Testis (tissue), 3 donors: ENCODE results near the gene SPOUT1. TPM values are rescaled to one million over a fixed set of nuclear protein-coding genes. Genes with fewer than 3 reads are reported as not detected.
"Not testable (repeated sequence)": the region's sequence is repeated elsewhere in the genome, so short reads cannot be mapped to it uniquely, and the experiment has no call there.

Experiments used
- DNase-seq: peaks from one replicate; pipeline ENCODE4 v3.0.0-alpha.2; 2019
- H3K27ac ChIP-seq, 2 donors: fragments of 200-600 bp; sonication (generic); one replicate each; pipeline ENCODE4 v1.5.1; 2019
- H3K27me3 ChIP-seq: fragments of 200-600 bp; sonication (generic); one replicate; pipeline ENCODE4 v1.5.1; 2019
- H3K36me3 ChIP-seq: fragments of 200-600 bp; sonication (generic); one replicate; pipeline ENCODE4 v1.5.1; 2017; ENCODE audit warnings: low read depth; ENCODE audit errors: missing control alignments
- H3K4me1 ChIP-seq: fragments of 200-600 bp; sonication (generic); one replicate; pipeline ENCODE4 v1.5.1; 2019
- H3K4me3 ChIP-seq, 2 donors: fragments of 200-600 bp; sonication (generic); one replicate each; pipeline ENCODE4 v1.5.1; 2017 to 2019
- H3K9me3 ChIP-seq: fragments of 200-600 bp; sonication (generic); one replicate; pipeline ENCODE4 v1.5.1; 2017
- POLR2A ChIP-seq: fragments of 450-650 bp; IDR thresholded peaks from one replicate; pipeline ENCODE4 v1.6.1; 2017; ENCODE audit warnings: antibody characterized with exemption, mild to moderate bottlenecking, moderate library complexity
- WGBS, 2 donors: methylation state at CpG; one replicate each; pipeline ENCODE4 v1.1.5; 2018; 5-methylcytosine and 5-hydroxymethylcytosine counted together
- intact Hi-C: fragments of 100-400 bp; cut with DNase I; formaldehyde crosslinking; loops from one replicate; pipeline ENCODE4 v1.15.1; 2023; ENCODE audit warnings: low total_unique reads
- polyA plus RNA-seq: library from polyadenylated mRNA; stranded (reverse); fragments of 350-450 nt; fragmentation: Illumina TruSeq; extraction: RNeasy Lipid Tissue Mini Kit (QIAGEN cat#74804); gene quantifications from one replicate; pipeline ENCODE4 v1.2.3, GENCODE V29; 2014; ENCODE audit warnings: low read depth, low replicate concordance; ENCODE audit not compliant: insufficient read depth
- total RNA-seq, 2 donors: library from RNA; depleted of rRNA; stranded (reverse); fragments of >200 nt; gene quantifications; one replicate each; pipeline ENCODE4 v1.2.3, GENCODE V29; 2016
- TF ChIP-seq, protein P1 (sequence below), 3 experiments: fragments of 450-650 bp in 2 of 3; fragments of 200-600 bp in 1 of 3; sonication (generic) in 1 of 3; IDR thresholded peaks; one replicate each; pipeline ENCODE4 v1.5.1; 2016 to 2019; ENCODE audit warnings: antibody characterized with exemption in 3 of 3, mild to moderate bottlenecking in 2 of 3, moderate library complexity in 1 of 3

Gene SPOUT1
- total and polyA plus RNA-seq, 3 donors from 2014 or later, result 14.4 to 43.2 (median 34.0) TPM

DNA sequence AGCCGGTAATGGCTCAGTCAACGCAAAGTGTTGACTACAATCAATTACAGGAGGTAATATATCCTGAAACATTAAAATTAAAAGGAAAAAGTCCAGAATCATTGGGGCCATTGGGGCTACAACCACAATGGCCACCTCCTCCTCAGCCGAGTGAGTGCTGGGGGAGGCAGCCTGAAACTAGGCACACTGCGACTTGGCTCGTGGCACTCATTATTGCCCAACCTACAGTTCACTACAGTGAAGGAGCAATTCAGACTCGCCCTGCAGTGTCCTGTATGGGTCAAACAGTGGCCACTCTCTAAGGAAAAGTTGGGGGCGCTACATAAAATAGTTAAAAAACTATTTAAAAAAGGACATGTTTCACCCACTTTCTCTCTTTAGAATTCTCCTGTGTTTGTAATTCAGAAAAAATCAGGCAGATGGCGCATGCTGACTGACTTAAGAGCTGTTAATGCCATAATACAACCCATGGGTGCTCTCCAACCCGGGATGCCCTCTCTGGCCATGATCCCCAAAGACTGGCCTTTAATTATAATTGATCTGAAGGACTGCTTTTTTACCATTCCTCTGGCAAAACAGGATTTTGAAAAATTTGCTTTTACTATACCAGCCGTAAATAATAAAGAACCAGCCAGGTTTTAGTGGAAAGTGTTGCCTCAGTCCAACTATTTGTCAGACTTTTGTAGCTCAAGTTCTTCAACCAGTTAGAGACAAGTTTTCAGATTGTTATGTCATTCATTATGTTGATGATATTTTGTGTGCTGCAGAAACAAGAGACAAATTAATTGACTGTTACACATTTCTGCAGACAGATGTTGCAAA, 22.4 kb upstream of the SPOUT1 start:
- TF ChIP-seq, protein P1, sequence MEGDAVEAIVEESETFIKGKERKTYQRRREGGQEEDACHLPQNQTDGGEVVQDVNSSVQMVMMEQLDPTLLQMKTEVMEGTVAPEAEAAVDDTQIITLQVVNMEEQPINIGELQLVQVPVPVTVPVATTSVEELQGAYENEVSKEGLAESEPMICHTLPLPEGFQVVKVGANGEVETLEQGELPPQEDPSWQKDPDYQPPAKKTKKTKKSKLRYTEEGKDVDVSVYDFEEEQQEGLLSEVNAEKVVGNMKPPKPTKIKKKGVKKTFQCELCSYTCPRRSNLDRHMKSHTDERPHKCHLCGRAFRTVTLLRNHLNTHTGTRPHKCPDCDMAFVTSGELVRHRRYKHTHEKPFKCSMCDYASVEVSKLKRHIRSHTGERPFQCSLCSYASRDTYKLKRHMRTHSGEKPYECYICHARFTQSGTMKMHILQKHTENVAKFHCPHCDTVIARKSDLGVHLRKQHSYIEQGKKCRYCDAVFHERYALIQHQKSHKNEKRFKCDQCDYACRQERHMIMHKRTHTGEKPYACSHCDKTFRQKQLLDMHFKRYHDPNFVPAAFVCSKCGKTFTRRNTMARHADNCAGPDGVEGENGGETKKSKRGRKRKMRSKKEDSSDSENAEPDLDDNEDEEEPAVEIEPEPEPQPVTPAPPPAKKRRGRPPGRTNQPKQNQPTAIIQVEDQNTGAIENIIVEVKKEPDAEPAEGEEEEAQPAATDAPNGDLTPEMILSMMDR (IDR thresholded peaks at IDR 0.05), result peak; percentile 35 to 47 (median 36)
- intact Hi-C loops, H3K27me3 ChIP-seq, H3K4me3 ChIP-seq, H3K9me3 ChIP-seq, H3K36me3 ChIP-seq, H3K4me1 ChIP-seq, H3K27ac ChIP-seq: not testable (repeated sequence)
- 81 to 82% methylated on average over 10 of the region's 10 CpGs for WGBS, 2 donors
- DNase-seq, result peak; percentile 58

DNA sequence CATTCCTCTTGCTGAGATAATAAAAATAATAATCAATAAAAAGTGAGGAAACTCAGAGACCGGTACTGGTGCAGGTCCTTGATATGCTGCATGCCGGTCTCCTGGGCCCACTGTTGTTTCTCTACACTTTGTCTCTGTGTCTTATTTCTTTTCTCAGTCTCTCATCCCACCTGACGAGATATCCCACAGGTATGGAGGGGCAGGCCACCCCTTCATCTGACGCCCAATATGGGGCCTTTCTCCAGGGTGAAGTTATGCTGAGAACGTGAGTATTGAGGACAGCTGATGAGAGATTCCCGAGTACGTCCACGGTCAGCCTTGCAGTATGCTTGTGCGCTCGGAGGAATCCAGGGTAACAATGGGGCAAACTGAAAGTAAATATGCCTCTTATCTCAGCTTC, 21.4 kb upstream of the SPOUT1 start:
- H3K4me3 ChIP-seq, intact Hi-C loops, H3K27ac ChIP-seq, H3K36me3 ChIP-seq, H3K27me3 ChIP-seq, DNase-seq, H3K9me3 ChIP-seq, H3K4me1 ChIP-seq: not testable (repeated sequence)
- WGBS, 2 donors, result 90 to 92% methylated on average over 10 of the region's 10 CpGs

DNA sequence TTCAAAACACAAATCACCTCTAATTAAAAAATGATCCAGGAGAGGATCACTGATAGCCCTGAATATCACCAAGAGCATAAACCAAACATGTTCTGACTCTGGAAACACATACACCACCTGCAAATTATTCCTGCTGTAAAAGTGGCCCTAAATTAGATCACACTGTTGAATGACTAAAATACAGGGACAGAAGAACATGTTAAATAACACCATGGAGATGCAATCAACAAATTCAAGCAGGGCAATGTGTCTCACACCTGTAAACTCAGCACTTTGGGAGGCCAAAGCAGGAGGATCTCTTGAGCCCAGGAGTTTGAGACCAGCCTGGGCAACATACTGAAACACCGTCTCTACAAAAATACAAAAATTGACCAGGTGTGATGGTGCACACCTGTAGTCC, 18.2 kb upstream of the SPOUT1 start:
- H3K9me3 ChIP-seq, result no peaks in the 10 kb centered on the region
- H3K36me3 ChIP-seq, result no peaks in the 10 kb centered on the region
- TF ChIP-seq POLR2A, result no peak
- TF ChIP-seq, protein P1 (IDR thresholded peaks at IDR 0.05), result no peak
- H3K4me3 ChIP-seq, result no peak overlapping the region
- no peaks in the 10 kb centered on the region for H3K4me1 ChIP-seq
- DNase-seq, result no peak
- intact Hi-C loops, result no loop called here
- WGBS, 2 donors, result 100% methylated on average over 1 of the region's 1 CpG
- no peaks in the 10 kb centered on the region for H3K27me3 ChIP-seq
- no peak overlapping the region for H3K27ac ChIP-seq

DNA sequence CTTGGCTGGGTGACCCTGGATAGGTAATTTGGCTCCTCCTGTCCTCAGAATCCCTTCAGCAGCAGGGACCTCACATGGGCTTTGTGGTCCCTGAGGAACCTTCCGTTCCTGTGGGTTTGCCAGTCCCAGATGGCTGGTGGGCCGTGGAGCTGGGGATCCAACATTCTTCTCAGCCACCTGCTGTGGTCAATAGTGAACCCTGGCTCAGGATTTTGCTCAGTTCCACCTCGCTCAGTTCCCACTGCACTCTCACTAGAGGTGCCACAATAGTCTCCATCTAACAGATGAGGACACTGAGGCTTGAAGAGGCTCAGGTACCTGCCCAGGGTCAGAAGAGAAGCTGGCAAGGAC, 17.1 kb upstream of the SPOUT1 start:
- no peaks in the 10 kb centered on the region for H3K4me1 ChIP-seq
- H3K27ac ChIP-seq, result no peak overlapping the region
- H3K27me3 ChIP-seq, result no peaks in the 10 kb centered on the region
- no peak for TF ChIP-seq POLR2A
- TF ChIP-seq, protein P1 (IDR thresholded peaks at IDR 0.05), result no peak
- H3K9me3 ChIP-seq, result no peaks in the 10 kb centered on the region
- no peaks in the 10 kb centered on the region for H3K36me3 ChIP-seq
- intact Hi-C loops, result no loop called here
- DNase-seq, result no peak
- no peak overlapping the region for H3K4me3 ChIP-seq
- WGBS, 2 donors, result 97% methylated on average over 3 of the region's 3 CpGs

DNA sequence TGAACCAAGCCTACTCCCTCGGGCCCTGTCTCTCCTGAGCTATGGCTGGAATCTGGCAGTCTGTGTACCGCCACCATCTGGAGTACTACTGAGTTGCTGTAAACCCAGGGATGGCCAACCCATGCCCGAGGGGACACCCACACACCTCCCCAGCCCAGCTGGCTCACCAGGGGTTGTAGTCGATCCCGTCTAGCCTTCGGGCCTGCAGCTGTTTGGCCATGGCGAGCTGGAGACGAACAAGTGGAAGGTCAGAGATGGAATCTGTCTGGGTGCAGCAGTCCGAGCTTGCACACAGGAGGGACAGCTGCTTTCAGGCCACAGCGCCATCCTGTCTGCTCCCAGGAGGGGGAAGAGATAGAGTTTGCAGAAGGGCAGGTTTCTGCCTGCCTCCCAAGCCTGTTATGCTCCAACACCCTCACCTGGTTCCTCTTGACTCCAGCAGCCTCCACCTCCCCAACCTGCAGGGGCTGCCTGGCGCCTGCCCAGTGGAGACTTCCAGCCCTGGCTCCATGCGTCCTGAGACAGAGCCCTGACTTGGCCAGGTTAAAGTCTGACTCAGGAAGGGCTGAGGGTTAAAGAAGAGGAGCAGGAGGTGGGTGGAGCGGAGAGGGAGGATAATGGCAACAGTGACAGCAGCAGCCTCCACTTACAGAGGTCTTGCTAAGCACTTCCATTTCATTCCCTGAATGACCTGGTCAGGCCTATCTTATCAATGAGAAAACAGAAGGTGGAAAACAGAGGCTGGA, 15.8 kb upstream of the SPOUT1 start:
- no peak for DNase-seq
- Histone ChIP-seq H3K9me3 (no peaks in the 10 kb centered on the region), H3K36me3 (no peaks in the 10 kb centered on the region), H3K4me3 (no peak overlapping the region), H3K27me3 (no peaks in the 10 kb centered on the region), H3K4me1 (no peaks in the 10 kb centered on the region), H3K27ac (no peak overlapping the region)
- WGBS, 2 donors, result 68 to 77% methylated on average over 5 to 13 of the region's 13 CpGs
- TF ChIP-seq, protein P1 (IDR thresholded peaks at IDR 0.05), result no peak
- no peak for TF ChIP-seq POLR2A
- intact Hi-C loops, result no loop called here

DNA sequence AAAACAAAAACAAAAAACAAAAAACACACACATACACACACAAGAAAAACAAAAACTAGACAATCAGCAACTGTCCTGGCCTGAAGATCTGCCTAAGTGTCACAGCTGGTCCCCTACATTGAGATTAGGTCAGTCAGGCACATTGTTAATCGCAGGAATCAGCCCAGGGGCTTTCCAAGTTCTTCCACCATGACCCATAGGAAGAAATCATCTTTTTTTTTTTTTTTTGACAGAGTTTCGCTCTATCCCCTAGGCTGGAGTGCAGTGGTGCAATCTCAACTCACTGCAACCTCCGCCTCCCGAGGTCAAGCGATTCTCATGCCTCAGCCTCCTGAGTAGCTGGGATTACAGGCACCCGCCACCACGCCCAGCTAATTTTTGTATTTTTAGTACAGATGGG, 13.6 kb upstream of the SPOUT1 start:
- H3K4me1 ChIP-seq, H3K27ac ChIP-seq, intact Hi-C loops, DNase-seq, H3K27me3 ChIP-seq, H3K4me3 ChIP-seq, H3K9me3 ChIP-seq, H3K36me3 ChIP-seq: not testable (repeated sequence)
- WGBS, 2 donors, result 94 to 95% methylated on average over 7 of the region's 7 CpGs
